Peyer's patch (tissue), 4 donors: ENCODE results near the gene HSPG2. TPM values are rescaled to one million over a fixed set of nuclear protein-coding genes. Genes with fewer than 3 reads are reported as not detected.

ENCODE experiments used
- DNase-seq, 3 donors: peaks; one replicate each; pipeline ENCODE4 v3.0.0-alpha.2; 2017 to 2019
- H3K27ac ChIP-seq, 4 donors: fragments of 200-600 bp; sonication (generic); one replicate each; pipeline ENCODE4 v1.5.1; 2016 to 2019
- H3K27me3 ChIP-seq, 2 donors: fragments of 200-600 bp; sonication (generic); one replicate each; pipeline ENCODE4 v1.5.1; 2019
- H3K36me3 ChIP-seq, 3 donors: fragments of 200-600 bp; sonication (generic); one replicate each; pipeline ENCODE4 v1.5.1; 2016 to 2019
- H3K4me1 ChIP-seq, 4 donors: fragments of 200-600 bp; sonication (generic); one replicate each; pipeline ENCODE4 v1.5.1; 2016 to 2019
- H3K4me3 ChIP-seq, 4 donors: fragments of 200-600 bp; sonication (generic); 1 replicate in 3 of 4; 2 replicates in 1 of 4; pipeline ENCODE4 v1.5.1; 2016 to 2019; ENCODE audit warnings: mild to moderate bottlenecking in 1 of 4
- H3K9me3 ChIP-seq, 4 donors: fragments of 200-600 bp; sonication (generic); one replicate each; pipeline ENCODE4 v1.5.1; 2016 to 2019; ENCODE audit warnings: mild to moderate bottlenecking in 1 of 4
- POLR2A ChIP-seq, 2 donors: fragments of 450-650 bp; IDR thresholded peaks; one replicate each; pipeline ENCODE4 v1.5.1; 2017; ENCODE audit warnings: antibody characterized with exemption in 2 of 2, mild to moderate bottlenecking in 2 of 2, moderate library complexity in 2 of 2
- total RNA-seq, 4 donors: library from RNA; depleted of rRNA; stranded (reverse); fragments of >200 nt; gene quantifications; one replicate each; pipeline ENCODE4 v1.1.0, GENCODE V29; 2016
- TF ChIP-seq, protein P1 (sequence below), 6 experiments: fragments of 450-650 bp in 4 of 6; fragments of 200-600 bp in 2 of 6; sonication (generic) in 1 of 6; IDR thresholded peaks; one replicate each; pipeline ENCODE4 v1.5.1; 2017 to 2019; ENCODE audit warnings: antibody characterized with exemption in 6 of 6, mild to moderate bottlenecking in 3 of 6, moderate library complexity in 1 of 6

The HSPG2 gene
- total RNA-seq, 4 donors from 2014 or later, result 68.7 to 199 (median 122) TPM

DNA sequence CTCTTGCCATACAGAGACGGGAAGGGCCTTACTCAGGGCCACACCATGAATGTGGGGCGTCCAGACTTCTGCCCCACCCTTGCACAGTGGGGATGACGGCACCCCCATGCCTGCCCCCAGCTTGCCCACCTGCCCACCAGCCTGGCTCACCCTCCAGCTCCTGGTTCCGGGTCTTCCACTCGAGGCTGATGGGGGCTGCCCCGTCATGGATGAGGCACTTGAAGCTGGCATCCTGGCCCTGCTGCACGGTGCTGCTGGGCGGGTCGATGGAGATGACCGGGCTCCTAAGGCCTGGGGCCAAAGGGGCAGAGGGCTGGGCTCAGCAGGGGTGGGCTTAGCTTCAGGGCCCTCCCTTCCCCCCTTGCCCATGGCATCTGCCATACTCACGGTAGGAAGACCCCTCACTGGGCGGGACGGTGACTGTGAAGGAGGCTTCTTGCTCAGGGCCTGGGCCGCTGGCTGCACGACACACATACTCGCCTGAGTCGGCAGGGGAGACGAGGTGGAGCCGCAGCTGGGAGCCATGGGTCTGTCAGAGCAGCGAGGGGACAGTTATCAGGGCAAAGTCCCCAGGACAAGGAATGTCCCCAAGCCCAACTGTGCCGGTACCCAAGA, 95.2 kb downstream of the HSPG2 start:
- Histone ChIP-seq H3K27ac (no peak overlapping the region), H3K4me3 (no peak overlapping the region), H3K4me1 (no peaks in the 10 kb centered on the region), H3K36me3 (peaks cover 0 to 96% (median 0%) of the 10 kb centered on the region in 3 donors), H3K27me3 (no peaks in the 10 kb centered on the region), H3K9me3 (no peaks in the 10 kb centered on the region)
- DNase-seq, result no peak
- TF ChIP-seq, protein P1, sequence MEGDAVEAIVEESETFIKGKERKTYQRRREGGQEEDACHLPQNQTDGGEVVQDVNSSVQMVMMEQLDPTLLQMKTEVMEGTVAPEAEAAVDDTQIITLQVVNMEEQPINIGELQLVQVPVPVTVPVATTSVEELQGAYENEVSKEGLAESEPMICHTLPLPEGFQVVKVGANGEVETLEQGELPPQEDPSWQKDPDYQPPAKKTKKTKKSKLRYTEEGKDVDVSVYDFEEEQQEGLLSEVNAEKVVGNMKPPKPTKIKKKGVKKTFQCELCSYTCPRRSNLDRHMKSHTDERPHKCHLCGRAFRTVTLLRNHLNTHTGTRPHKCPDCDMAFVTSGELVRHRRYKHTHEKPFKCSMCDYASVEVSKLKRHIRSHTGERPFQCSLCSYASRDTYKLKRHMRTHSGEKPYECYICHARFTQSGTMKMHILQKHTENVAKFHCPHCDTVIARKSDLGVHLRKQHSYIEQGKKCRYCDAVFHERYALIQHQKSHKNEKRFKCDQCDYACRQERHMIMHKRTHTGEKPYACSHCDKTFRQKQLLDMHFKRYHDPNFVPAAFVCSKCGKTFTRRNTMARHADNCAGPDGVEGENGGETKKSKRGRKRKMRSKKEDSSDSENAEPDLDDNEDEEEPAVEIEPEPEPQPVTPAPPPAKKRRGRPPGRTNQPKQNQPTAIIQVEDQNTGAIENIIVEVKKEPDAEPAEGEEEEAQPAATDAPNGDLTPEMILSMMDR (IDR thresholded peaks at IDR 0.05), result no peak
- no peak for TF ChIP-seq POLR2A (IDR thresholded peaks at IDR 0.05)

GRCh38 chr1:21840981-21841380, 96.1 kb downstream of the HSPG2 start:
- peaks cover 0 to 100% (median 0%) of the 10 kb centered on the region in 3 donors for H3K36me3 ChIP-seq

GRCh38 chr1:21839337-21840037, 97.6 kb downstream of the HSPG2 start:
- Histone ChIP-seq H3K4me1 (no peaks in the 10 kb centered on the region), H3K9me3 (peaks cover 0 to 2% (median 0%) of the 10 kb centered on the region in 4 donors), H3K27ac (no peak overlapping the region), H3K4me3 (no peak overlapping the region), H3K27me3 (no peaks in the 10 kb centered on the region), H3K36me3 (peaks cover 0 to 97% (median 0%) of the 10 kb centered on the region in 3 donors)
- no peak for DNase-seq
- TF ChIP-seq POLR2A (IDR thresholded peaks at IDR 0.05), result no peak
- TF ChIP-seq, protein P1 (IDR thresholded peaks at IDR 0.05), result no peak

More at GRCh38 chr1:21840981-21841380, 96.1 kb downstream of the HSPG2 start:
- Histone ChIP-seq H3K4me3 (no peak overlapping the region), H3K9me3 (no peaks in the 10 kb centered on the region), H3K27ac (no peak overlapping the region), H3K4me1 (no peaks in the 10 kb centered on the region), H3K27me3 (no peaks in the 10 kb centered on the region)
- no peak for TF ChIP-seq POLR2A (IDR thresholded peaks at IDR 0.05)
- TF ChIP-seq, protein P1 (IDR thresholded peaks at IDR 0.05), result no peak
- no peak for DNase-seq

DNA sequence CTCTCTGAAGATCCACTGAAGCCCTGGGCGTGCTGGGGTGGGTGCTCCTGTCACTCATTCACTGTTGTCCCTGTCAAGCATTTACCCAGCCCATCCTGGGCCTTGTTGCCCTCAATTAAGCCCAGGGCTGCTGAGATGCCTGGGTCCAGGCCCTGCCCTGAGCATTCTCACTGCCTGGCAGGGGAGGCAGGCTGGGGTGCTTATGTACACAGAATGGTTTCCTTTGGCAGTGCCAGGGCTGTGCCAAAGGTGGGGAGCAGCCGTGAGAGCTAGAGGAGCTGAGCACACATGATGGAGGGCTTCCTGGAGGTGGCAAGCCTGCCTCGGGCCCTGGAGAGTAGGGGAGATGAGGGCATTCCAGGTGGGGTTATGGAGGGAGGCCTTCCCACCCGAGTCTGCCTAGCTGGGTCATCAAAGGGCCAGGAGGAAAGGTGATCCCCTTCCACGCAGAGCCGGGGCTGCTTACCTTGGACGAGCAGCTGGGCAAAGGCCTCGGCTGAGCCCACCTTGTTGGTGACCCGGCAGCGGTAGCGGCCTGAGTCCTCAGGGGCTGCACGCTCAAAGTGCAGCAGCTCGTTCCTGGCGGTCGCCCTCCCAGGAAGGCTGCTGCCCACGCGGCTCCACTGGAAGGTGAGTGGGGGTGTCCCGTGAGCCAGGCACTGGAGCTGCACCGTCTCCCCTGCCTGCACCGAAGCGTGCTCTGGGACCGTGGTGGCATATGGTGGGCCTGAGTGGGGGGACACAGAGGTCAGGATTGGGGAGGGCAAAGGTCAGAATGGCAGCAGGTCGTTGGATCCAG, 98.6 kb downstream of the HSPG2 start:
- Histone ChIP-seq H3K4me1 (no peaks in the 10 kb centered on the region), H3K27ac (no peak overlapping the region), H3K4me3 (no peak overlapping the region), H3K9me3 (peaks cover 0 to 7% (median 0%) of the 10 kb centered on the region in 4 donors), H3K27me3 (no peaks in the 10 kb centered on the region), H3K36me3 (peaks cover 0 to 97% (median 0%) of the 10 kb centered on the region in 3 donors)
- DNase-seq, result no peak
- no peak for TF ChIP-seq POLR2A (IDR thresholded peaks at IDR 0.05)

DNA sequence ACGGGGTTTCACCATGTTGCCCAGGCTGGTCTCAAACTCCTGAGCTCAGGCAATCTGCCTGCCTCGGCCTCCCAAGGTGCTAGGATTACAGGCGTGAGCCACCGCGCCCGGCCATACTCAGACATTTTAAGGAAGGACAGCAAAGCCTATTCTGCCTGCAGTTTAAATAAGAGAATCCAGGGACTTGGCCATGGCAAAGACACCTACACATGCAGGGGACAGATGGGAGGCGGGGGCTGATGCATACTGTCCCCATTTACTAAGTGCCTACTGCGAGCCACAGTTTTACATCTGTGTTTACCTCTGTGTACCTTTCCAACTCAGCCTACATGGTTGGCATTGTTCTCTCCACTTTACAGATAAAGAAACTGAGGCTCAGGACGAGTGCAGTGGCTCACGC, 99.6 kb downstream of the HSPG2 start:
- no peaks in the 10 kb centered on the region for H3K27me3 ChIP-seq
- peaks cover 0 to 7% (median 0%) of the 10 kb centered on the region in 4 donors for H3K9me3 ChIP-seq
- H3K4me1 ChIP-seq, result no peaks in the 10 kb centered on the region
- peaks cover 0 to 97% (median 0%) of the 10 kb centered on the region in 3 donors for H3K36me3 ChIP-seq
- no peak for TF ChIP-seq POLR2A (IDR thresholded peaks at IDR 0.05)
- TF ChIP-seq, protein P1 (IDR thresholded peaks at IDR 0.05), result no peak
- no peak overlapping the region for H3K4me3 ChIP-seq
- no peak for DNase-seq
- H3K27ac ChIP-seq, result no peak overlapping the region
